GM04503 (cell line): Measurements from ENCODE around the gene FOXP4.

ENCODE experiments used
- DNase-seq: peaks from one replicate; pipeline ENCODE4 v3.0.0-alpha.2; 2012; ENCODE audit warnings: low read depth

The FOXP4 gene

DNA sequence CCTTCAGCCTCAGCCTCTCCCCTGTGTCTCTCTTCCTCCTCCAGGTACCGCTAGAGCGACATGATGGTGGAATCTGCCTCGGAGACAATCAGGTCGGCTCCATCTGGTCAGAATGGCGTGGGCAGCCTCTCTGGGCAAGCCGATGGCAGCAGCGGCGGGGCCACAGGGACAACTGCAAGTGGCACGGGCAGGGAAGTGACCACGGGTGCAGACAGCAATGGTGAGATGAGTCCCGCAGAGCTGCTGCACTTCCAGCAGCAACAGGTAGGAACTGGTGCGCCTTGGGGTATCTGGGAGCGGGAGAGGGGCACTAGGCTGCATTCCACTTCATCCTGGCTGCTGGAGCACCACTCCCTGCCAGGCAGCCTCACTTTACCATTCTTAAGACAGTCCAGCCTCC, 19.5 kb downstream of the FOXP4 start:
- no peak for DNase-seq

DNA sequence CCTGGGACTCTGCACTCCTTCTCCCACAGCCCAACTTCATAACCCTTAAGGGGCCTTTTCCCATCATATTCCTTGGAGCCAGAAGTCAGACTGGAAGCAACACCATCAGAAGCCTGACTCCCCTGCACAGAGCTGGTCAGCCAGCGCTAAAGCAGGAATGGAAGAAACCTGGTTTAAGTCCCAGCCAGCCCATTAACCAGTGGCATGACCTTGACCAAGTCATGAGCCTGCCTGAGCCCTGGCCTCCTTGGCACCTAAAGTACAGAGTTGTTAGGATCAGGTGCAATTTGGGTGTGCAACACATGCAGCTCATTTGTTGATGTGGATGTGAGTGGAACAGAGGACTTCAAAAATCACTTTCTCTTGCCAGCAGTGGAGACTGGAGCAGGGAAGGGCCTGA, 20.8 kb downstream of the FOXP4 start:
- DNase-seq, result no peak

DNA sequence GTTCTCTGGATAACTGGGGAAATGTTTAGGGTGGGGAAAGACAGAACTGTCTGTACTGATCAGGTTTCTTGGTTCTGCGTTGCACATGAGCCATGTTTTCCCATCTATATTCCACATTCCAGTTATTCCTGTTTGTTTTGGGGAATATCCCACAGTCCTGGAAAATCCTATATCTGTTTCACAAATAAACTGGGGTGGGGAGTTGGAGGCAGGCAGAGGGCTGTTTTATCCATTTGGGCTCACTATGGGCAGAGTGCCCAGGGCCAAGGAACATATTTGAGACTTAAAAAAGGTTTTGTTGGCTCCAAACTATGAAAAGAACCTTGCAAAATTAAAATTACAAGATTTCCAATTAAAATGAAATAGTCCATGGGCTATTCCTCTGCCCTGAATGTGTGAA, 21.5 kb downstream of the FOXP4 start:
- DNase-seq, result no peak

DNA sequence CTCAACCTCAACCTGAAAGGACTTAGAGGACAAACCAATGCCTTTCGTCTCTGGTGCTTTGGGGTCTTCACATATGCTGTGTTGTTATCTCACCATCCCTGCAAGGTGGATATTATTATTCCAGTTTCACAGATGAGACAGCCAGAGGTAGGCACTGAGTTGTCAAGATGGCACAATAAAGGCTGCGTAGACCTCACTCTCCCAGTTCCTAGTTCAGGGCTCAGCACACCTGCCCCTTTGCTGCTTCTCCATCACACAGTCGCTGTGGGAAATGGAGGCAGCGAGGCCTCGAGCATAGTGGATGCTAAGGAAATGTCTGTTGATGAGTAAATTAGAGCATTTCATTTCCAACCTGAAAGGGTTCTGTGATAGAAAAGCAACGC, 22.0 kb downstream of the FOXP4 start:
- no peak for DNase-seq

DNA sequence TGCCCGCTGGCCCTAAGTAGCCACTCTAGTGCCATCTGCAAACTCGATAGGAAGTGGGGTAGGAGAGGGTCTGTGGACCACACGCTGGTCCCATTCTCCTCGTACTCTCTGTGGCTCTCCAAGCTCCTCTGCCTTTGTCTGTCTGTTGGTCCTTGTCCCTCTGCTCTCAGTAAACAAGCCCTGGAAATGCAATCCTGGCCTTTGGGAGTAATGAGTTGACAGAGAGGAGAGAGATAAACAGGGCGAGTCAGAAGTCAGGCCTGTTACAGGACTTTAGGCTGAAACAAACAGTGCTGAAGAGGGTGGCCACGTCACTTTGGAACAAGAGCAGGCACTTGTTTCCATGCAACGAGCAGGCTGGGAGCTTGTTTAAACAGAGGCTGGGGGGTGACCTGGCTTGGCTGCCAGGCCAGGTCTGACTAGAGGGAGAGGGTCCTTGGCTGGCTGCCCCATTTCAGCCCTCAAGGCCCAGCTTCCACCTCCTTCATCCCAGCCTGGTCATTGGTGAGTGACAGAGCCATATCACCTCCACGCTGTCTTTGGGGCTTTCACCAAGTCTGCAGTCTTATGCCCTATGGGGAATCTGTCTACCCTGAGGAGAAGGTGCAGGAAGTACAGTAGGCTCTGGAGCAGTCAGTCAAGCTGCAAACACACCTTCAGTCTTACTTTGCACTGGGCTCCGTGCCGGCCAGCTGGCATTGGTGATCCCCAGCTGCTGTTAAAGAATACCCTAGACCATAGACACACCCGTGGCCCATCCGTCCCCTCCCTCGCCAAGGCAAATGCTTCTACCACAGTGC, 22.6 kb downstream of the FOXP4 start:
- DNase-seq, result no peak

DNA sequence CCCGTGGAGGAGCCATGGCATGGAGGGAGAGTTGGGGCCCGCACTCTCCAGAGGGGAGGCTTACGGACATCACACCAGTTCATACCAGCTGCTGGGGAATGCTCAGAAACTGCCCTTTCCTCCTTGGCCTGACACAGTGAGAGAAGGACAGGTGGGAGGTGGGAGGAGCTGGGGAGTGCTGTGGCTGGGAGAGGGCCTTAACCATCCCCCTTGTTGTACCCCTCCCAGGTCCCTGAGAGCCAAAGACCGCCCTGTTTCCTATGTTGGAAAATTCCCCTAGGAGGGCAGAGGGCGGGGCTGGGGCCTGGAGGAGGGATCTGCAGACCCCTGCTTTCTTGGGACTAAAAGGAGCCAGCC, 24.1 kb downstream of the FOXP4 start:
- no peak for DNase-seq

DNA sequence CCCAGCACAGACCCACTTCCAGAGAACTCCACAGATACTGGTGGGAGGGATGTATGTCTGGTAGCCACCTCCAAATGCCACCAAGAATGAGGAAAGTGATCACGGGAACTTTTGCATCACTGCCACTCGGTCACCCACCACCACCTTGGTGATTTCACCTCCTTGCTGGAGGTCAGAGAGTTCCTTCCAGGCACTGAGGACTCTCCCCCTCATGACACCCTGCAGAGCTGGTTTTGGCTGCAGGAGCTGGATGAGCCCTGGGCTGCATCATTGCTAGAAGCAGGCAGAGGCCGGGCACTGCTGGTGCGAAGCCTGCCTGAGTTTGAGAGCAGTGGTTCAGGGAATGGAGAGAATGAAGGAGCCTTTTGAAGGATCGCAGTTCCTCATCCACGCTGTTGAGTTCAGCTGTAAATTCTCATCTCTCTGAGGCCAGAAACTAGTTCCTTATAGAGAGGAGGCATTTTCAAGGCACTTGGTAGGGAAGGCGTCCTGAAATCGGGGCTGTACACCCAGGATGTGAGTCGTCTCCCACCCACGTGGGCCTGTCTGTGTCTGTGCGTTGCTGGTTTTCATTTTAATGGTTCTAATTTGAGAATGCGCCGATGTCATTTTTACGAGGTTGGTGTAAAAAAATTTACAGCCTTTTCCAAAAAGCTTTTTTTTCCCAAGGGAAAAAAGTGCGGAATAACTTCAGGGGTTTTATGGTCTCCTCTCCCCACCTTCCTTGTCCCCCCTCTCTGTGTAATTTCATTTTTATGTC, 25.0 kb downstream of the FOXP4 start:
- DNase-seq, result no peak

DNA sequence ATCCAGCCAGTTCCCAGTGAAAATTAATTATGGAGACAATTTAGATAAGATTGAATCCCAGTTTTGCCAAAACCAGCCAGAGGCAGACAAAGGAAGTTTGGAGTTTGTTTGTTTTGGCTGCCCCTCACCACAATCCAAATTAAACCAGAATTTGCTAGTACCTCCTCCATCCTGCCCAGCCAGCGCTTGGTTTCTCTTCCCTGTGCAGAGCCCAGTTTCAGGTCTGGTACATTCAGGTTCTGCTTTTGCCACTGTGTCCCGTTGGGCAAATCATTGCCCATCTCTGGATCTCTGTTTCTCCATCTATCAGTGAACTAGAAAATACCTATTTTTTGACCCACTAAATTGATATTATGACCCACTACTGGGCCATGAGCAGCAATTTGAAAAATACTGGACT, 26.4 kb downstream of the FOXP4 start:
- DNase-seq, result no peak

DNA sequence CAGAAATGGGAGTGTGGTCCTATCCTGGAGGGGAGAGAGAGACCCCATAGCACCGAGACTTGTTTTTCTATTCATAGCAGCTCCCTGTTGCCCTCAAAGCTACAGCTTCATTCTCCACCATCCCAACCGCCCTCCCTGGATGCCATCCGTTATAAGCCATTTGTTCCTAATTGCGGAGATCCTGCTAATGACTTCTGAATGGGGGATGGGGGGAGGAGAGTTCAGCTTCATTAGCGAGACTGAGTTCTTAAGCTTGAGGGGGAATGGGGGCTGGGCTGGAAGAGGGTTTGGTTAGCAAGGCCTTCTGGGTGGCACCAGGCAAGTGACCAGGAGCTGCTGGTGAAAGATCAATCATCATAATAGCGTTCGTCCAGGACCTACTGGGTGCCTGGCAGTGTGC, 27.1 kb downstream of the FOXP4 start:
- DNase-seq, result no peak

DNA sequence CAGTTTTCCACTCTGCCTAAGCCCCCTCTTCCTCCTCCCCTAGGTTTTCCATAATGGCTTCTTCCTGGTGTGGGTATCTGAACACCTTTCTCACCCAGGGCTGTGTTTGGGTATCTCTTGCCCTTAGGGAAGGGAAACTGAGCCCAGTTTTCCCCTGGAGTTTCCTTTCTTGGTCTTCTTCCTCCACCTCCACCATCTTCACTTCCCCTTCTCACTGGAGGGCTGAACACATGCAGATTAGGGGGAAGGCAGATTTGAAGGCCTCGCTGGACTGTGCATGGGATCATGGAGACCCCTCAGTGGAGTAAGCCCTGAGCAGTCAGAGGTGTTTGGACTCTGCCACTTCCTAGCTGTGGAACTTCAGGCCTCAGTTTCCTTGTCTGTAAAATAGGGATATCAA, 27.8 kb downstream of the FOXP4 start:
- DNase-seq, result no peak

DNA sequence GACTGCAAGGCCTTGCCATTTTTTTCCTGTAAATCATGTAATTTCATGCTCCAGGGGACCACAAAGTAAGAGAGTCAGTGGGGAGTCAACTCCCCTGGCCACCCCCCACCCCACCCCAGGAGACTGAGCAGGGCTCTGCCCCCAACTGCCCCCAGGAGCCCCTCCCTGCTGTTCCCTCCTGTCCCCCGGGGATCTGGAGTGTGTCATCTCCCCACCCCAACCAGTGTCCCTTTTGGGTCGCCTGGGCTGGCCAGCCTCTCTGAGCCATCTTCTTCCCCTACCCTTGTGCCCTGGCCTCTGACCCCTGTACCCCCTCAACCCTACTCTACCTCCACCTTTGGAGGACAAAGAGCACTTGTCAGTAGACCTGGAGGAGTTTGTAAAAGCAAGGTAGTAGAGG, 29.4 kb downstream of the FOXP4 start:
- DNase-seq, result no peak

DNA sequence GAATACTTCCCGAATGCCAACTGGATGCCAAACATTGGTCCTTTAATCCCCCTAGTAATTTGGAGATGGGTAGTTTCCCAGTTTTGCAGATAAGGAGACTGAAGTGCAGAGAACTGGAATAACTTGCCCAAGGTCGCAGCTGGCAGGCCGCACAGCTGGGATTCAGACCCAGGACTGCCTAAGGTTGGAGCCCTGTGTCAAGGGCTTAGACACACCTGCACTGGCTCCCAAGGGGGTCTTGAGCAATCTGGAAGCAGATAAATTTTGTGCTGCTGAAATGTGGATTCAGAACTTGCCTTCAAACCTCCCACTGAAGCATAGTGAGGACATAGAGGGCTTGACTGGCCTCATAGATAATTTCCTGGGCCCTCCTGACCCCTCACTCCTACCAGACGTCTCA, 30.5 kb downstream of the FOXP4 start:
- DNase-seq, result no peak

DNA sequence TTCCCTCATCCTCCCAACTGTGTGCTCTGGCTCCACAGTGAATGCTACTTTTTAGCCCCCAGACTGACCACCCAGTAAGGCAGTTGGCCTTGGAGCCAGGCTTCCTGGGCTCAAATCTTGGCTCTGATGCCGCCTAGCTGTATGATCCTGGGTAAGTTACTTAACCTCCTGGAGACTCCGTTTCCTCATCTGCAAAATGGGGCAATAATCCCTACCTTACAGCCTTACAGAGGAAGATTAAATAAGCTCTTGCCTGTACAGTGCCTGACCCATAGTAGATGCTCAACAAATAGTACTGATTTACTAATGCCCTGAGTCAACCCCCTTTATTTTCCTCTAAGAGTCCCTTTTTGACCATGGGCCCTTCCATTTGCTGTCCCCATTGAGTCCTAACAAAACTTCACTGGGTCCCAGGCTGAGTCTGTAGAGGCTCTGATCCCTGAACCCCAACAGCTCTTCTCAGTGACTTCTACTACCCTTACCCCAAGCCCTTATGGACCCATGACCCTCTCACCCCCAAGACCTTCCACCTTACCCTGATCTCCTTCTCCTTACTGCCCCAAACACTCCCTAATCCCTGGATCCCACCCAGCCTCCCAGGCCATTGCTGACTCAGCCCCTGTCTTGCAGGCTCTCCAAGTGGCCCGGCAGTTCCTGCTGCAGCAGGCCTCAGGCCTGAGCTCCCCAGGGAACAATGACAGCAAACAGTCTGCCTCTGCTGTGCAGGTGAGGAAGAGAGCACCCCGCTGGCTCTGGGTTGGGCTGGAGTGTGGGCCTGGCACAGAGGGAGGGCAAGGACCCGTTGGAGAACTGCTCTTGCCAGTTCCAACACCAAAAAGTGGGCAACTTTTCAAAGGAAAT, 31.4 kb downstream of the FOXP4 start:
- no peak for DNase-seq

DNA sequence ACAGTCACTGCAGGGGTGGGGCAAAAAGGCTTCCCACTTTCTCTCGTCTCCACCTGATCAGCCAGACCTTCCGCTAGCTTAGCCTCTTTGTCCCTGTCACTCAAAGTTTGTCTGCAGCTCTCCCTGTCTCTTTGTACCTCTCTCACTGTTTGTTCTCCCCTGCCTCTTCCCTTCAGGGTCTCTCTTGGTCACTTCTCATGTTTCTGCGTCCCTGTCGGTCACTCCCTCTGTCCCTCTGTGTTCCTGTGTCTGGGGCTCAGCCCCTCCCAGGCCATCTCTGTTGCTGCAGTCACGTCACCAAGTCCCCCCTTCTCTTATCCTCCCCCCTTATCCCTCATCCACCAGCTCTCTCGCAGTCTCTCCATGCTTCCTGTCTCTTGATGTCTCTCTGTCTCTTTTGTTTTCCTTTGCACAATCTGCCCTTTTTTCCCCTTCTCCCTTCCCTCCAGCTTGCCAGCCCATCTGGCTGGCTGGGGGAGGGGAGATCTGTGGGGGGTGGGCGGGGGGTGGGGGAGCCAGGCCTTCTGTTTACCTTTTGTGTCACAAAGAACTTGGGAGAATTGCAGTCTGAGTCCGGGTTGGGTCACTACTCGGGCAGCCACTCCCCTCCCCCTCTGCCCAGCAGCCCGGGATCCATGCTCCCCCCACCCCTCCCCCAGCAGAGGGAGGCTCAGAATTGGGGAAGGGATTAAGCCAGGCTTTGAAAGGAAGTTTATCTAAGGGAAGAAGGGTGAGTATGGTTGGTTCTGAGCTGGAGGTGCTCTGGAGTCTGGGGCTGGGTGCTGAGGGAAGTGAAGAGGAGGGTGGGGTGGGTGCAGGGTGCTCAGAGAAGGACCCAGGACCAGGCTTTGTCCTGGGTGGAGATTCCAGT, 32.3 kb downstream of the FOXP4 start:
- no peak for DNase-seq

DNA sequence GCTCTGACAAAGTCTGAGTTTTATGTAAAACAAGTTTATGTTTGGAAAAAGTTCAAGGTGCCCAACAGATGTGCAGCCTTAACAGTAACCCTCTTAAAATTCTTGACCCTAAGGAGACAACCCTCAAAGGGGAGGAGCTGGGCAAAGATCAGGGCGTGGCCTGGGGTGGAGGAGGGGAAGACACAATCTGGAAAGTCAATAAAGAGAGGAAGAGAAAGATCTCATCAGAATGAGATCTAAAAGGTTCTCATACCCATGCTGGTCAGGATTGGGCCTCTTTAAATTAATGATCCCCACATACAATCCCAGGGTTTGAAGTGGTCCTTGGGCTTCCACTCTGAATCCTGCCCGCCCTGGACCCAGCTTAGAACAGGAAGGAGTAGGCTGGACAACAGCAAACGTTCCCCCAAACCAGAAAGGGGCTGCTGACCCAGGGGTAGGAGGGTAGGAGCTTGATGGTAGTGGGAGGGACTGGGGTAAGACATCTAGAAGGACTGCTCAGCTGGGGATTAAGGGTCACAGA, 33.0 kb downstream of the FOXP4 start:
- no peak for DNase-seq

DNA sequence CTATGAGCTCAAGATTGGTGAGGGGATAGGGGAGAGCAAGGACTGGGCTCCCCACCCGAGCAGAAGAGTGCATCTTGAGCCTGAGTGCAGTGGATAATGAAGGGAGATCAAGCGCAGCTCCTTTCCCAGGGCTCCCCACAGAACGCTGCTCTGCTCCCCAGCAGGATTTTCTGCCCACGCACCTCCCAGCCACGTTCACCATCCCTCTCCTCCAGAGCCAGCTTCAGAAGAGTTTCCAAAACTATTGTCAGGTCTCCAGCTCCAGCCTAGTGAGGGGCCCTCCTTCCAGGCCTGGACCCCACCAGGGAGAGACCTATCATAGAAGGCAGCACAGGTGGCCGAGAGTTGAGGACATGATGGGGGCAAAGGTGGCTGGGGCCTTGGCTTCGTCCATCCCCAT, 34.5 kb downstream of the FOXP4 start:
- no peak for DNase-seq

DNA sequence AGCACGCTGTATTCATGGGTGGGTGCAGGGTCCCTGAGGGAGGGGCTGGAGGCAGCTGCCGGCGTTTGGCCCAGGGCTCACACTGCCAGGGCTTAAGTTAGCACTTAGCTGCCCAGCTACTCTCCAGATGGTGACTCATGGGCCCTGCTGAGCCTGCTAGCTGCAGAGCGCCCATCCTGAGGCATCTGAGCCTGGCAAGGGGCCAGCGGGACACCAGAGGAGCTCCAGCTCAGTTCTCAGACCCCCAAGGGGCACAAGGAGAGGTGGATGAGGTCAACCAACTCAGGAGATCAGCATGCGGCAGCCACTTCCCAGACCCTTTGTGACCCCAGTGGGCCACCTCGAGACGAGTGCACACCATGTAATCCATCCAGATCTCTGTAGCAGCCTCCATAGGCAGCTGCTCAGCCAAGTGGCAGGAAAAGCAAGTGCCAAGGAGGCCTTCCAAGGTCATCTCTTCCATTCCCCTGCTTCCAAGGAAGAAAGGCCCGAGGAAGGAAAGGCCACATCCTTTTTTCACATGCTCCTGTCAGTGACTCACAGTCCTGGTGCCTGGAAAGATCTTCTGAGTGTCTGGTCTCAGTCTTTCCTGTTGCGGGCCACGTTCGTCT, 35.3 kb downstream of the FOXP4 start:
- DNase-seq, result peak; percentile 58

DNA sequence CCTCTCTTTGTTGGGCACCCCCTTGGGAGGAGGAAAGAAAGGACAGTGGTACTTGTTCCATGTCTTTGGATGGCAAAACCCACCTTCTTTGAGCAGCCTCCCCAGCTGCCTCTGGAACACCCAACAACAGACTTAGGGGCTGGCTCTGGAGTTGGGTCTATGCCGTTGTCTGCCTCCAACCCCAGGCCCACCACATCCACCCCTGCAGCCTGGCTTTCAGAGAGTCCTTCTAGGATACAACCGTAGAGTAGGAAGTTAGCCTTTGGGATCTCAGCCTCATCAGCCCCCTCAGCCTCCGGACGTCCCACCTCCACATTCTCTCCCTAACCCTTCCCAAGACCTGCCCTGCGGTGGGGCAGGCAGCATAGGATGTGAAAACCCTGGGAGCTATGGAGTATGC, 36.4 kb downstream of the FOXP4 start:
- DNase-seq, result no peak

DNA sequence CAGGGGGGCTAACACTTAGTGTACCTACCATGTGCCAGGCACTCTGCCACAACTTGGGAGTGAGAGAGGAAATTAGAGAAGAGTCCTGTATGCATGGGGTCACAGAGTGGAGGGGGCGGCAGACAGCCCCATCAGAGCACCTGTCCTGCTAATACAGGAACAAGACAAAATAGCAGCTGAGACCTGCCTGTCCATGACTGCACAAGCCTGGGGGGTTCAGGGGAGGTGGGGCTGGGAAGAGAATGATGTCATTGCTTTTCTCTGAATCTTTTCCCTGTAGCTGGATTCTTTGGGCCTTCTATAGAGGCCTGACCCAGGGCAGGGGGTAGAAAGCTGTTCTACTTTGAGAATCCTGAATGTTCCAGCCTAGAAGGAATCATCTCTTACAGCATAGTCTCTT, 37.4 kb downstream of the FOXP4 start:
- no peak for DNase-seq

DNA sequence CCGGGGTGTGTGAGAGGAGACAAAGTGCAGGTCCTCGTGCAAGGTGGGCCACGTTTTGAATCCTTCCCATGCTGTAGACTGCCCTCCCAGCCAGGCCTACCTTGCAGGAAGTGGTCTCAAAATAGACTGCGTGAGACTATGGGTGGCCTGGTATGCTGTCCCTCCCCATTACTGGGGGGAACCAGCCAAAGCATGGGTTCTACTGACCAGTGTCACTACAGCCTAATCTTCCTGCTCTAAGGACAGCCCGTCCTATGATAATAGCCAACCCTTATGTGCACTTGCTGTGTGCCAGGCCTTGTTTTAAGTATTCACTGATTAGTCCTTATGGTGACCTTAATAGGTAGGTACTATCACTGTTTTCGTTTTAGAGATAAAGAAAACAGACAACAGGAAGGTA, 38.0 kb downstream of the FOXP4 start:
- no peak for DNase-seq

DNA sequence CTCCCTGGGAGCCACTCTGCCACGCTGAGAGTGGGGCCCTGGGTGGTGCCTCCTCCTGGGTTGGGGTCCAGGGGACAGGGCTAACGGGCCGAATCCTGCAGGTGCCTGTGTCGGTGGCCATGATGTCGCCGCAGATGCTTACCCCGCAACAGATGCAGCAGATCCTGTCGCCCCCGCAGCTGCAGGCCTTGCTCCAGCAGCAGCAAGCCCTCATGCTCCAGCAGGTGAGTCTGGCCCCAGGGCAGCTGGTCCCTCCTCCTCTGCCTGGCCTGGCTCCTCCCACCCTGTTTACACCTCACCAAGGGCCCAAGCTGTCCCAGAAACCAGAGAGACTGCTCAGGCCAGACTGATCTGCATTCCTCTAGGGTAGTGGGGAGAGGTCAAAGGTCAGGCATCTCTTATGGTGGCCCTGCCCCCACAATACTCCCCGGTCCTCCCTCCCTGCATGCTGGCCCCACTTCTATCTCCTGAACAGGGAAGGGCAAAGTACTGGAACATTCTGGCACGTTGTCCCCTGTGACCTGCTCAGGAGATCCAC, 38.6 kb downstream of the FOXP4 start:
- DNase-seq, result no peak
